ENCODE measurements around the gene TMUB2.

DNA sequence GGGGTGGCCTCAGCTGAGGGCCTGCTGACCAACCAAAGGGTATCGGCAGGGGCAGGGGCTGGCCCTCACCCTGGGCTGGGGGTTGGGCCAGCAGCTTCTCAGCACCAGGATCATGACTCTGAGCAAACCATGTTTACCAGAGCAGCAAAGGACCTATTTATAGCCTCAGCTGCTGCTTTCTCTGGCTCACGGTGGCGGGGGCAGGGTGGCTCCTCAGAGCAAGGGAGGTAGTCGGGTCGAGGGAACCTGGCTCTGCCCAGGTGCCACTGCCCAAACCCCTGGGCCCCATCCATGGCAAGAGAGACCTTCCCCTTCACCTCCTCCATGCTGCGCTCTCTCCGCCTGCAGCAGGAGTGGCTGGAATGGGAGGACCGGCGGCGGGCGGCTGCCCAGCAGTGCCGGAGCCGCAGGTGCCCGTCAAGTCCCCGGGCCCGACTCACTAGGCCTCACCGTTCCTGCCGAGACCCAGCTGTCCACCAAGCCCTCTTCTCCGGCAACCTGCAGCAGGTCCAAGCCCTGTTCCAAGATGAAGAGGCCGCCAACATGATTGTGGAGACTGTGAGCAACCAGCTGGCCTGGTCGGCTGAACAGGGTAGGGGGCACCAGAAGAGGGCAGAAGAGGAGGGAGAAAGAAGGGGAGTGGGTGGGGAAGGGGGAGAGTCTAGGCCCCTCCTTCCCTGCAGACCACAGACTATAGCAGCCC, 16.1 kb upstream of the TMUB2 start, which contains the start of gene ASB16:
- TF ChIP-seq CTCF (IDR thresholded peaks at IDR 0.05 in 8 of 11, conservative IDR thresholded peaks at IDR 0.05 in 3 of 11): no peak
- no peak for TF ChIP-seq POLR2A (IDR thresholded peaks at IDR 0.05)

Data from spleen (tissue), 7 donors.